Testis (tissue), 2 donors: ENCODE results near the gene MDM4.

Experiments
- CTCF ChIP-seq, 3 experiments: fragments of 450-650 bp in 2 of 3; fragments of 200-600 bp in 1 of 3; sonication (generic) in 1 of 3; IDR thresholded peaks; one replicate each; pipeline ENCODE4 v1.5.1; 2016 to 2019; ENCODE audit warnings: antibody characterized with exemption in 3 of 3, mild to moderate bottlenecking in 2 of 3, moderate library complexity in 1 of 3
- POLR2A ChIP-seq: fragments of 450-650 bp; IDR thresholded peaks from one replicate; pipeline ENCODE4 v1.6.1; 2017; ENCODE audit warnings: antibody characterized with exemption, mild to moderate bottlenecking, moderate library complexity

- TF ChIP-seq CTCF (IDR thresholded peaks at IDR 0.05) (no peak), POLR2A (no peak)
Measured at GRCh38 chr1:204599596-204599995, 83.4 kb downstream of the MDM4 start.
